ENCODE results near the gene KCNQ5.
A peak's percentile ranks its signal among the peaks of the same experiment; 100 is the strongest.
"Not testable (repeated sequence)": the region's sequence is repeated elsewhere in the genome, so short reads cannot be mapped to it uniquely, and the experiment has no call there.

Gene KCNQ5

GRCh38 chr6:72978808-72979207 is 356.9 kb downstream of the KCNQ5 start:
- in situ Hi-C loops (cut with MboI; ENCODE audit: low sequenced_read_pairs); H3K36me3 ChIP-seq (replicated peaks); H3K27me3 ChIP-seq (ENCODE audit: low read depth); H3K4me1 ChIP-seq; H3K9me3 ChIP-seq; DNase-seq (ENCODE audit: low spot score in 2 of 2); H3K4me3 ChIP-seq: not testable (repeated sequence)

- peak in 1 of 2 experiments; percentile 28 for DNase-seq (ENCODE audit: low spot score in 2 of 2)
- in situ Hi-C loops (cut with MboI; ENCODE audit: low sequenced_read_pairs); H3K4me1 ChIP-seq: not testable (repeated sequence)
Measured at GRCh38 chr6:72984189-72984831, 362.4 kb downstream of the KCNQ5 start.

GRCh38 chr6:72984981-72985665 is 363.3 kb downstream of the KCNQ5 start:
- H3K9me3 ChIP-seq: no peaks in the 10 kb centered on the region
- H3K4me3 ChIP-seq: no peak overlapping the region
- no peaks in the 10 kb centered on the region for H3K36me3 ChIP-seq (replicated peaks)
- no peak for DNase-seq (ENCODE audit: low spot score in 2 of 2)
- H3K27me3 ChIP-seq (ENCODE audit: low read depth): no peaks in the 10 kb centered on the region
- H3K4me1 ChIP-seq: no peaks in the 10 kb centered on the region
- in situ Hi-C loops (cut with MboI; ENCODE audit: low sequenced_read_pairs): no loop called here

More at GRCh38 chr6:72984189-72984831, 362.4 kb downstream of the KCNQ5 start:
- H3K4me3 ChIP-seq; H3K27me3 ChIP-seq (ENCODE audit: low read depth); H3K9me3 ChIP-seq; H3K36me3 ChIP-seq (replicated peaks): not testable (repeated sequence)

- Histone ChIP-seq H3K27me3 (ENCODE audit: low read depth) (no peaks in the 10 kb centered on the region), H3K4me1 (no peaks in the 10 kb centered on the region), H3K36me3 (replicated peaks) (no peaks in the 10 kb centered on the region), H3K4me3 (no peak overlapping the region), H3K9me3 (no peaks in the 10 kb centered on the region)
- in situ Hi-C loops (cut with MboI; ENCODE audit: low sequenced_read_pairs): no loop called here
- no peak for DNase-seq (ENCODE audit: low spot score in 2 of 2)
Measured at GRCh38 chr6:72987301-72987700, 365.4 kb downstream of the KCNQ5 start.

- Histone ChIP-seq H3K4me1 (no peaks in the 10 kb centered on the region), H3K36me3 (replicated peaks) (no peaks in the 10 kb centered on the region), H3K4me3 (no peak overlapping the region), H3K27me3 (ENCODE audit: low read depth) (no peaks in the 10 kb centered on the region), H3K9me3 (no peaks in the 10 kb centered on the region)
- in situ Hi-C loops (cut with MboI; ENCODE audit: low sequenced_read_pairs): no loop called here
- no peak for DNase-seq (ENCODE audit: low spot score in 2 of 2)
Measured at GRCh38 chr6:72999995-73000394, 378.1 kb downstream of the KCNQ5 start.

GRCh38 chr6:73000460-73000859 is 378.6 kb downstream of the KCNQ5 start:
- no peaks in the 10 kb centered on the region for H3K27me3 ChIP-seq (ENCODE audit: low read depth)
- H3K4me3 ChIP-seq: no peak overlapping the region
- H3K4me1 ChIP-seq: no peaks in the 10 kb centered on the region
- DNase-seq (ENCODE audit: low spot score in 2 of 2): no peak
- no peaks in the 10 kb centered on the region for H3K36me3 ChIP-seq (replicated peaks)
- H3K9me3 ChIP-seq: no peaks in the 10 kb centered on the region
- in situ Hi-C loops (cut with MboI; ENCODE audit: low sequenced_read_pairs): no loop called here

- in situ Hi-C loops (cut with MboI; ENCODE audit: low sequenced_read_pairs): no loop called here
- H3K4me3 ChIP-seq: no peak overlapping the region
- H3K27me3 ChIP-seq (ENCODE audit: low read depth): no peaks in the 10 kb centered on the region
- no peaks in the 10 kb centered on the region for H3K4me1 ChIP-seq
- no peaks in the 10 kb centered on the region for H3K9me3 ChIP-seq
- no peak for DNase-seq (ENCODE audit: low spot score in 2 of 2)
- H3K36me3 ChIP-seq (replicated peaks): no peaks in the 10 kb centered on the region
Measured at GRCh38 chr6:73002588-73002987, 380.7 kb downstream of the KCNQ5 start.

GRCh38 chr6:73003302-73003701 is 381.4 kb downstream of the KCNQ5 start:
- H3K4me1 ChIP-seq: no peaks in the 10 kb centered on the region
- DNase-seq (ENCODE audit: low spot score in 2 of 2): no peak
- no peaks in the 10 kb centered on the region for H3K9me3 ChIP-seq
- H3K4me3 ChIP-seq: no peak overlapping the region
- in situ Hi-C loops (cut with MboI; ENCODE audit: low sequenced_read_pairs): no loop called here
- H3K27me3 ChIP-seq (ENCODE audit: low read depth): no peaks in the 10 kb centered on the region
- no peaks in the 10 kb centered on the region for H3K36me3 ChIP-seq (replicated peaks)

- in situ Hi-C loops (cut with MboI; ENCODE audit: low sequenced_read_pairs): no loop called here
- Histone ChIP-seq H3K9me3 (no peaks in the 10 kb centered on the region), H3K4me3 (no peak overlapping the region), H3K27me3 (ENCODE audit: low read depth) (no peaks in the 10 kb centered on the region), H3K36me3 (replicated peaks) (no peaks in the 10 kb centered on the region), H3K4me1 (no peaks in the 10 kb centered on the region)
- no peak for DNase-seq (ENCODE audit: low spot score in 2 of 2)
Measured at GRCh38 chr6:73004231-73004630, 382.4 kb downstream of the KCNQ5 start.

- Histone ChIP-seq H3K9me3 (no peaks in the 10 kb centered on the region), H3K4me3 (no peak overlapping the region), H3K4me1 (no peaks in the 10 kb centered on the region), H3K27me3 (ENCODE audit: low read depth) (no peaks in the 10 kb centered on the region), H3K36me3 (replicated peaks) (no peaks in the 10 kb centered on the region)
- in situ Hi-C loops (cut with MboI; ENCODE audit: low sequenced_read_pairs): no loop called here
- no peak for DNase-seq (ENCODE audit: low spot score in 2 of 2)
Measured at GRCh38 chr6:73004861-73005260, 383.0 kb downstream of the KCNQ5 start.

- H3K4me3 ChIP-seq: no peak overlapping the region
- no peak for DNase-seq (ENCODE audit: low spot score in 2 of 2)
- in situ Hi-C loops (cut with MboI; ENCODE audit: low sequenced_read_pairs): no loop called here
- no peaks in the 10 kb centered on the region for H3K9me3 ChIP-seq
- no peaks in the 10 kb centered on the region for H3K27me3 ChIP-seq (ENCODE audit: low read depth)
- no peaks in the 10 kb centered on the region for H3K36me3 ChIP-seq (replicated peaks)
- H3K4me1 ChIP-seq: no peaks in the 10 kb centered on the region
Measured at GRCh38 chr6:73006146-73006545, 384.3 kb downstream of the KCNQ5 start.

GRCh38 chr6:73011945-73012344 is 390.1 kb downstream of the KCNQ5 start:
- Histone ChIP-seq H3K9me3 (no peaks in the 10 kb centered on the region), H3K4me1 (no peaks in the 10 kb centered on the region), H3K27me3 (ENCODE audit: low read depth) (no peaks in the 10 kb centered on the region), H3K4me3 (no peak overlapping the region), H3K36me3 (replicated peaks) (no peaks in the 10 kb centered on the region)
- in situ Hi-C loops (cut with MboI; ENCODE audit: low sequenced_read_pairs): no loop called here
- DNase-seq (ENCODE audit: low spot score in 2 of 2): no peak

- Histone ChIP-seq H3K9me3 (no peaks in the 10 kb centered on the region), H3K36me3 (replicated peaks) (no peaks in the 10 kb centered on the region), H3K27me3 (ENCODE audit: low read depth) (no peaks in the 10 kb centered on the region), H3K4me1 (no peaks in the 10 kb centered on the region), H3K4me3 (no peak overlapping the region)
- in situ Hi-C loops (cut with MboI; ENCODE audit: low sequenced_read_pairs): no loop called here
- DNase-seq (ENCODE audit: low spot score in 2 of 2): no peak
Measured at GRCh38 chr6:73017476-73017875, 395.6 kb downstream of the KCNQ5 start.

GRCh38 chr6:73024598-73024997 is 402.7 kb downstream of the KCNQ5 start:
- in situ Hi-C loops (cut with MboI; ENCODE audit: low sequenced_read_pairs): no loop called here
- Histone ChIP-seq H3K9me3 (no peaks in the 10 kb centered on the region), H3K36me3 (replicated peaks) (no peaks in the 10 kb centered on the region), H3K27me3 (ENCODE audit: low read depth) (no peaks in the 10 kb centered on the region), H3K4me1 (no peaks in the 10 kb centered on the region), H3K4me3 (no peak overlapping the region)
- no peak for DNase-seq (ENCODE audit: low spot score in 2 of 2)

- Histone ChIP-seq H3K27me3 (ENCODE audit: low read depth) (no peaks in the 10 kb centered on the region), H3K4me1 (no peaks in the 10 kb centered on the region), H3K9me3 (no peaks in the 10 kb centered on the region), H3K4me3 (no peak overlapping the region), H3K36me3 (replicated peaks) (no peaks in the 10 kb centered on the region)
- no peak for DNase-seq (ENCODE audit: low spot score in 2 of 2)
- in situ Hi-C loops (cut with MboI; ENCODE audit: low sequenced_read_pairs): no loop called here
Measured at GRCh38 chr6:73027691-73028090, 405.8 kb downstream of the KCNQ5 start.
